ENCODE measurements around the gene ZNF766. TPM values are rescaled to one million over a fixed set of nuclear protein-coding genes. Genes with fewer than 3 reads are reported as not detected.

Gene ZNF766
- total RNA-seq, 1 experiment from 2014 or later: 13.9 TPM

DNA sequence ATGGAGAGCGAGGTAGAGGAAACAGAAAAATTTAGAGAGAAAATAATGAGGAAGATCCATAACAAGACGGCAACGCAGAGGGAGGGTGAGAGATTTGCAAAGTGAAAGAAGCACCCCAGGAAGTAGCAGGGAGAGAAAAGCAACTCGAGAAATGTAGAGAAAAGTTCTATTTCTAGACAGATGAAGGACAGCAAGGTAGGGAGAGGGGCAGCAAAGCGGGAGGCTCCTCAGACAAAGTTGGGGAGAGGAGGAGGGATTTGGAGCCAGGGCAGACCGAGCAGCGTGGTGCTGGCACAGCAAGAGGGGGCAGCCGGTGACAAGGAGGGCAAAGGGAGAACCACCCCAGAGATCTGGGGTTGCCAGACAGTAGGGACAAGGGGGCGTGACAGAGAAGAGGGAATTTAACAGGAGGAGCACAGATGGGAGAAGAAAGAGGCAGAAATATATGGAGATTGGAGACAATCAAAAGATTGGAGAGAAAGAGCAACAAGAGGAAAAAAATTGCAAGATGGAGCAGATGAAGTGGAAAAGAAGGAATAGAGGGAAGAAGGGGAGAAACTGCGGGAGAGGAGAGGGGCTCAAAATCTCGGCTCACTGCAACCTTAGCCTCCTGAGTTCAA, 989 bp downstream of the ZNF766 start:
- Histone ChIP-seq H3K27me3 (ENCODE audit: control insufficient read depth, insufficient read depth, low read length) (no peaks in the 10 kb centered on the region), H3K36me3 (ENCODE audit: control insufficient read depth, insufficient read depth, low read length) (peaks cover 4% of the 10 kb centered on the region; the same call in 1 of the 2 replicates), H3K4me1 (ENCODE audit: control insufficient read depth, insufficient read depth, low read length) (no peaks in the 10 kb centered on the region; the same call in 1 of the 2 replicates), H3K9me3 (ENCODE audit: control insufficient read depth, insufficient read depth, low read depth, low read length) (no peaks in the 10 kb centered on the region), H3K27ac (ENCODE audit: low read length) (peak overlapping the region; percentile 94), H3K4me3 (ENCODE audit: low read depth in 2 of 2, low read length in 2 of 2) (peak overlapping the region; percentile 92 to 96)
- BruUV-seq (replicated peaks): no TSS peak
- ATAC-seq (no peak), DNase-seq (ENCODE audit: low read depth, low spot score) (no peak)
- ChIA-PET CTCF (no interaction called here), POLR2A (no interaction called here)
- in situ Hi-C loops (cut with HindIII; ENCODE audit: low pct_unique_long_range_greater_than_20kb, low sequenced_read_pairs): no loop called here
- intact Hi-C loops (cut with micrococcal nuclease; ENCODE audit: unreplicated experiment): no loop called here
- TF ChIP-seq TCF7L2 (IDR thresholded peaks at IDR 0.05; ENCODE audit: low read depth, low read length): no peak
- TF ChIP-seq SIN3A (IDR thresholded peaks at IDR 0.05; ENCODE audit: borderline replicate concordance, insufficient read depth, low read depth, low read length): no peak
- no peak for TF ChIP-seq REST (IDR thresholded peaks at IDR 0.05; ENCODE audit: insufficient read depth in 1 of 2, low read depth in 2 of 2, low read length in 1 of 2)
- TF ChIP-seq POLR2AphosphoS5 (IDR thresholded peaks at IDR 0.05; ENCODE audit: low read depth, low read length): no peak
- no peak for TF ChIP-seq CTCF (IDR thresholded peaks at IDR 0.05)

DNA sequence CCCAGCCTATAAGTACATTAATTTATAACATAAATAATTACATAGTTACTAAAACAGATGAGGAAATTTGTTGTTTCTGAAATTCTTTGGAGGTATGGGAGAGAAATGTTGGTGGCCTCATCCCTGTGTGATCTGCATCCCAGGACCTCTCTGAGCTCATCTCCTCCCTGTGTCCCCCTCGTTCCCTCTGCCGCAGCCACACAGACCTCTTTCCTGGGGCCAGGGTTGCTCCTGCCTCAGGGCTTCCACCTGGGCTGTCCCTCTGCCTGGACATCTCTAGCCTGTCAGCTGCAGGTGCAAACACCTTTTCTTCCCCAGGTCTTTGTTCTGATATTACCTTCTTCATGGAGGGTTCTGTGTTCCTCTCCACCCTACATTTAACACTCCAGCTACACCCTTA, 3.9 kb downstream of the ZNF766 start:
- Histone ChIP-seq H3K9me3 (ENCODE audit: control insufficient read depth, insufficient read depth, low read depth, low read length) (no peaks in the 10 kb centered on the region; the same call in 1 of the 2 replicates), H3K36me3 (ENCODE audit: control insufficient read depth, insufficient read depth, low read length) (peaks cover 4% of the 10 kb centered on the region; the same call in 1 of the 2 replicates), H3K4me1 (ENCODE audit: control insufficient read depth, insufficient read depth, low read length) (no peaks in the 10 kb centered on the region; the same call in 1 of the 2 replicates), H3K27ac (ENCODE audit: low read length) (no peak overlapping the region), H3K4me3 (ENCODE audit: low read depth in 2 of 2, low read length in 2 of 2) (no peak overlapping the region), H3K27me3 (ENCODE audit: control insufficient read depth, insufficient read depth, low read length) (no peaks in the 10 kb centered on the region)
- CTCF ChIA-PET: interaction anchor here (0.9 kb wide), 1 partner anchor 48 kb away, joined by 4 read pairs; no protein-coding TSS in a partner anchor
- intact Hi-C loops (cut with micrococcal nuclease; ENCODE audit: unreplicated experiment): no loop called here
- ATAC-seq: no peak
- DNase-seq (ENCODE audit: low read depth, low spot score): no peak
- POLR2A ChIA-PET: no interaction called here
- in situ Hi-C loops (cut with HindIII; ENCODE audit: low pct_unique_long_range_greater_than_20kb, low sequenced_read_pairs): no loop called here
- TF ChIP-seq POLR2AphosphoS5 (IDR thresholded peaks at IDR 0.05; ENCODE audit: low read depth, low read length) (no peak), SIN3A (IDR thresholded peaks at IDR 0.05; ENCODE audit: borderline replicate concordance, insufficient read depth, low read depth, low read length) (no peak), CTCF (IDR thresholded peaks at IDR 0.05) (no peak), TCF7L2 (IDR thresholded peaks at IDR 0.05; ENCODE audit: low read depth, low read length) (no peak), REST (IDR thresholded peaks at IDR 0.05; ENCODE audit: insufficient read depth in 1 of 2, low read depth in 2 of 2, low read length in 1 of 2) (no peak)
- no TSS peak for BruUV-seq (replicated peaks)
